Spleen (tissue), 7 donors: ENCODE measurements around the gene CFAP54.

Experiments used
- CTCF ChIP-seq, 11 experiments: fragments of 200-600 bp in 7 of 11; fragments of 450-650 bp in 4 of 11; sonication (generic) in 4 of 11; IDR thresholded peaks in 8 of 11; conservative IDR thresholded peaks in 3 of 11; 1 replicate in 7 of 11; 2 replicates in 4 of 11; pipeline versions ENCODE4 v1.4.0 to v1.8.0; 2016 to 2021; ENCODE audit warnings: antibody characterized with exemption in 11 of 11, inconsistent platforms in 4 of 11, mild to moderate bottlenecking in 1 of 11
- POLR2A ChIP-seq, 3 donors: fragments of 450-650 bp; IDR thresholded peaks; one replicate each; pipeline ENCODE4 v1.5.1; 2017; ENCODE audit warnings: antibody characterized with exemption in 3 of 3, mild to moderate bottlenecking in 1 of 3
- donor health status: DM: no; HTN: no; CAD: no; lungs with moderate emphysema.
- donor health status: DM: no; HTN: no; CAD: no.
- donor health status: DM: no; HTN: no; CAD: no.

GRCh38 chr12:96720363-96720705, 231.0 kb downstream of the CFAP54 start:
- TF ChIP-seq POLR2A (IDR thresholded peaks at IDR 0.05) = no peak
- TF ChIP-seq CTCF (IDR thresholded peaks at IDR 0.05 in 8 of 11, conservative IDR thresholded peaks at IDR 0.05 in 3 of 11) = no peak
